ENCODE measurements around the gene KDM4C.

KDM4C gene

GRCh38 chr9:7149258-7149657 lies 391.5 kb downstream of the KDM4C start:
- H3K9ac ChIP-seq (ENCODE audit: low read length in 5 of 5), result no peak overlapping the region

GRCh38 chr9:7150153-7150890 lies 392.5 kb downstream of the KDM4C start:
- Histone ChIP-seq H3K4me3 (ENCODE audit: low read depth in 1 of 5, low read length in 5 of 5) (no peak overlapping the region), H3K9ac (ENCODE audit: low read length in 5 of 5) (no peak overlapping the region), H3K27me3 (ENCODE audit: control insufficient read depth in 5 of 5, insufficient read depth in 4 of 5, low read length in 5 of 5) (no peaks in the 10 kb centered on the region), H3K4me1 (ENCODE audit: control insufficient read depth in 5 of 5, insufficient read depth in 5 of 5, low read length in 5 of 5) (peaks cover 0 to 11% (median 7%) of the 10 kb centered on the region in 5 donors), H3K9me3 (ENCODE audit: control insufficient read depth in 5 of 5, low read length in 5 of 5) (no peaks in the 10 kb centered on the region), H3K27ac (ENCODE audit: low read depth, low read length) (no peak overlapping the region), H3K36me3 (ENCODE audit: control insufficient read depth in 5 of 5, insufficient read depth in 5 of 5, low read length in 5 of 5) (peaks cover 0 to 19% (median 9%) of the 10 kb centered on the region in 5 donors)

More at GRCh38 chr9:7149258-7149657, 391.5 kb downstream of the KDM4C start:
- H3K4me3 ChIP-seq (ENCODE audit: low read depth in 1 of 5, low read length in 5 of 5), result no peak overlapping the region
- no peak overlapping the region for H3K27ac ChIP-seq (ENCODE audit: low read depth, low read length)
- H3K36me3 ChIP-seq (ENCODE audit: control insufficient read depth in 5 of 5, insufficient read depth in 5 of 5, low read length in 5 of 5), result peaks cover 0 to 22% (median 12%) of the 10 kb centered on the region in 5 donors
- peaks cover 0 to 11% (median 7%) of the 10 kb centered on the region in 5 donors for H3K4me1 ChIP-seq (ENCODE audit: control insufficient read depth in 5 of 5, insufficient read depth in 5 of 5, low read length in 5 of 5)
- no peaks in the 10 kb centered on the region for H3K27me3 ChIP-seq (ENCODE audit: control insufficient read depth in 5 of 5, insufficient read depth in 4 of 5, low read length in 5 of 5)
- no peaks in the 10 kb centered on the region for H3K9me3 ChIP-seq (ENCODE audit: control insufficient read depth in 5 of 5, low read length in 5 of 5)

- Histone ChIP-seq H3K9ac (ENCODE audit: low read length in 5 of 5) (no peak overlapping the region), H3K9me3 (ENCODE audit: control insufficient read depth in 5 of 5, low read length in 5 of 5) (no peaks in the 10 kb centered on the region), H3K36me3 (ENCODE audit: control insufficient read depth in 5 of 5, insufficient read depth in 5 of 5, low read length in 5 of 5) (peaks cover 0 to 14% (median 7%) of the 10 kb centered on the region in 5 donors), H3K27me3 (ENCODE audit: control insufficient read depth in 5 of 5, insufficient read depth in 4 of 5, low read length in 5 of 5) (no peaks in the 10 kb centered on the region), H3K4me3 (ENCODE audit: low read depth in 1 of 5, low read length in 5 of 5) (no peak overlapping the region), H3K27ac (ENCODE audit: low read depth, low read length) (no peak overlapping the region), H3K4me1 (ENCODE audit: control insufficient read depth in 5 of 5, insufficient read depth in 5 of 5, low read length in 5 of 5) (peaks cover 0 to 11% (median 7%) of the 10 kb centered on the region in 5 donors)
These were observed 395.4 kb downstream of the KDM4C start for GRCh38 chr9:7153134-7153533.

- peaks cover 0 to 11% (median 7%) of the 10 kb centered on the region in 5 donors for H3K4me1 ChIP-seq (ENCODE audit: control insufficient read depth in 5 of 5, insufficient read depth in 5 of 5, low read length in 5 of 5)
- no peak overlapping the region for H3K27ac ChIP-seq (ENCODE audit: low read depth, low read length)
These were observed 395.8 kb downstream of the KDM4C start for GRCh38 chr9:7153566-7153965.

GRCh38 chr9:7154003-7154619 lies 396.3 kb downstream of the KDM4C start:
- Histone ChIP-seq H3K36me3 (ENCODE audit: control insufficient read depth in 5 of 5, insufficient read depth in 5 of 5, low read length in 5 of 5) (peaks cover 0 to 10% (median 0%) of the 10 kb centered on the region in 5 donors), H3K27ac (ENCODE audit: low read depth, low read length) (no peak overlapping the region), H3K27me3 (ENCODE audit: control insufficient read depth in 5 of 5, insufficient read depth in 4 of 5, low read length in 5 of 5) (no peaks in the 10 kb centered on the region)

More at GRCh38 chr9:7153566-7153965, 395.8 kb downstream of the KDM4C start:
- Histone ChIP-seq H3K4me3 (ENCODE audit: low read depth in 1 of 5, low read length in 5 of 5) (no peak overlapping the region), H3K36me3 (ENCODE audit: control insufficient read depth in 5 of 5, insufficient read depth in 5 of 5, low read length in 5 of 5) (peaks cover 0 to 10% (median 2%) of the 10 kb centered on the region in 5 donors), H3K9ac (ENCODE audit: low read length in 5 of 5) (no peak overlapping the region), H3K9me3 (ENCODE audit: control insufficient read depth in 5 of 5, low read length in 5 of 5) (no peaks in the 10 kb centered on the region), H3K27me3 (ENCODE audit: control insufficient read depth in 5 of 5, insufficient read depth in 4 of 5, low read length in 5 of 5) (no peaks in the 10 kb centered on the region)

GRCh38 chr9:7154650-7155049 lies 396.9 kb downstream of the KDM4C start:
- no peaks in the 10 kb centered on the region for H3K9me3 ChIP-seq (ENCODE audit: control insufficient read depth in 5 of 5, low read length in 5 of 5)
- no peak overlapping the region for H3K27ac ChIP-seq (ENCODE audit: low read depth, low read length)
- peaks cover 0 to 11% (median 7%) of the 10 kb centered on the region in 5 donors for H3K4me1 ChIP-seq (ENCODE audit: control insufficient read depth in 5 of 5, insufficient read depth in 5 of 5, low read length in 5 of 5)
- H3K36me3 ChIP-seq (ENCODE audit: control insufficient read depth in 5 of 5, insufficient read depth in 5 of 5, low read length in 5 of 5), result peaks cover 0 to 10% (median 0%) of the 10 kb centered on the region in 5 donors
- H3K4me3 ChIP-seq (ENCODE audit: low read depth in 1 of 5, low read length in 5 of 5), result no peak overlapping the region
- no peak overlapping the region for H3K9ac ChIP-seq (ENCODE audit: low read length in 5 of 5)
- no peaks in the 10 kb centered on the region for H3K27me3 ChIP-seq (ENCODE audit: control insufficient read depth in 5 of 5, insufficient read depth in 4 of 5, low read length in 5 of 5)

More at GRCh38 chr9:7154003-7154619, 396.3 kb downstream of the KDM4C start:
- Histone ChIP-seq H3K9me3 (ENCODE audit: control insufficient read depth in 5 of 5, low read length in 5 of 5) (no peaks in the 10 kb centered on the region), H3K4me1 (ENCODE audit: control insufficient read depth in 5 of 5, insufficient read depth in 5 of 5, low read length in 5 of 5) (peaks cover 0 to 11% (median 7%) of the 10 kb centered on the region in 5 donors), H3K4me3 (ENCODE audit: low read depth in 1 of 5, low read length in 5 of 5) (no peak overlapping the region), H3K9ac (ENCODE audit: low read length in 5 of 5) (no peak overlapping the region)

- no peaks in the 10 kb centered on the region for H3K4me1 ChIP-seq (ENCODE audit: control insufficient read depth in 5 of 5, insufficient read depth in 5 of 5, low read length in 5 of 5)
- peaks cover 9 to 16% (median 9%) of the 10 kb centered on the region in 5 donors for H3K36me3 ChIP-seq (ENCODE audit: control insufficient read depth in 5 of 5, insufficient read depth in 5 of 5, low read length in 5 of 5)
- no peak overlapping the region for H3K4me3 ChIP-seq (ENCODE audit: low read depth in 1 of 5, low read length in 5 of 5)
- H3K9me3 ChIP-seq (ENCODE audit: control insufficient read depth in 5 of 5, low read length in 5 of 5), result no peaks in the 10 kb centered on the region
- no peak overlapping the region for H3K27ac ChIP-seq (ENCODE audit: low read depth, low read length)
- H3K27me3 ChIP-seq (ENCODE audit: control insufficient read depth in 5 of 5, insufficient read depth in 4 of 5, low read length in 5 of 5), result no peaks in the 10 kb centered on the region
- no peak overlapping the region for H3K9ac ChIP-seq (ENCODE audit: low read length in 5 of 5)
These were observed 403.7 kb downstream of the KDM4C start for GRCh38 chr9:7161469-7161868.

- H3K27me3 ChIP-seq (ENCODE audit: control insufficient read depth in 5 of 5, insufficient read depth in 4 of 5, low read length in 5 of 5), result no peaks in the 10 kb centered on the region
- no peaks in the 10 kb centered on the region for H3K9me3 ChIP-seq (ENCODE audit: control insufficient read depth in 5 of 5, low read length in 5 of 5)
- H3K4me3 ChIP-seq (ENCODE audit: low read depth in 1 of 5, low read length in 5 of 5), result no peak overlapping the region
- peaks cover 9 to 17% (median 12%) of the 10 kb centered on the region in 5 donors for H3K36me3 ChIP-seq (ENCODE audit: control insufficient read depth in 5 of 5, insufficient read depth in 5 of 5, low read length in 5 of 5)
- H3K27ac ChIP-seq (ENCODE audit: low read depth, low read length), result no peak overlapping the region
- H3K9ac ChIP-seq (ENCODE audit: low read length in 5 of 5), result no peak overlapping the region
- H3K4me1 ChIP-seq (ENCODE audit: control insufficient read depth in 5 of 5, insufficient read depth in 5 of 5, low read length in 5 of 5), result no peaks in the 10 kb centered on the region
These were observed 406.2 kb downstream of the KDM4C start for GRCh38 chr9:7163932-7164331.

GRCh38 chr9:7164440-7165330 lies 406.9 kb downstream of the KDM4C start:
- no peak overlapping the region for H3K27ac ChIP-seq (ENCODE audit: low read depth, low read length)
- H3K4me1 ChIP-seq (ENCODE audit: control insufficient read depth in 5 of 5, insufficient read depth in 5 of 5, low read length in 5 of 5), result peaks cover 0 to under 1% (median 0%) of the 10 kb centered on the region in 5 donors
- H3K9ac ChIP-seq (ENCODE audit: low read length in 5 of 5), result no peak overlapping the region
- no peaks in the 10 kb centered on the region for H3K27me3 ChIP-seq (ENCODE audit: control insufficient read depth in 5 of 5, insufficient read depth in 4 of 5, low read length in 5 of 5)
- peaks cover 9 to 17% (median 12%) of the 10 kb centered on the region in 5 donors for H3K36me3 ChIP-seq (ENCODE audit: control insufficient read depth in 5 of 5, insufficient read depth in 5 of 5, low read length in 5 of 5)
- no peaks in the 10 kb centered on the region for H3K9me3 ChIP-seq (ENCODE audit: control insufficient read depth in 5 of 5, low read length in 5 of 5)
- no peak overlapping the region for H3K4me3 ChIP-seq (ENCODE audit: low read depth in 1 of 5, low read length in 5 of 5)
